ENCODE measurements around the gene RIMBP2. TPM values are rescaled to one million over a fixed set of nuclear protein-coding genes. Genes with fewer than 3 reads are reported as not detected.
"Not testable (repeated sequence)": the region's sequence is repeated elsewhere in the genome, so short reads cannot be mapped to it uniquely, and the experiment has no call there.

RIMBP2 gene
- polyA plus RNA-seq, 1 donor = 46.5 TPM

GRCh38 chr12:130592641-130593040, 123.5 kb downstream of the RIMBP2 start:
- no peak for DNase-seq

GRCh38 chr12:130591736-130592135, 124.4 kb downstream of the RIMBP2 start:
- no peak for DNase-seq

- no peak for DNase-seq
Observed at GRCh38 chr12:130590685-130591084, 125.4 kb downstream of the RIMBP2 start.

- no peak for DNase-seq
Observed at GRCh38 chr12:130589540-130590317, 126.4 kb downstream of the RIMBP2 start.

- DNase-seq = no peak
Observed at GRCh38 chr12:130588696-130589539, 127.2 kb downstream of the RIMBP2 start.

- DNase-seq = no peak
Observed at GRCh38 chr12:130587966-130588365, 128.1 kb downstream of the RIMBP2 start.

GRCh38 chr12:130584475-130584874, 131.6 kb downstream of the RIMBP2 start:
- DNase-seq = not testable (repeated sequence)

- no peak for DNase-seq
Observed at GRCh38 chr12:130583800-130584199, 132.3 kb downstream of the RIMBP2 start.

- DNase-seq = no peak
Observed at GRCh38 chr12:130583317-130583716, 132.8 kb downstream of the RIMBP2 start.

- no peak for DNase-seq
Observed at GRCh38 chr12:130582286-130582685, 133.8 kb downstream of the RIMBP2 start.

- no peak for DNase-seq
Observed at GRCh38 chr12:130581782-130582181, 134.3 kb downstream of the RIMBP2 start.

- DNase-seq = no peak
Observed at GRCh38 chr12:130579231-130579630, 136.9 kb downstream of the RIMBP2 start.

- no peak for DNase-seq
Observed at GRCh38 chr12:130577351-130577750, 138.7 kb downstream of the RIMBP2 start.

- no peak for DNase-seq
Observed at GRCh38 chr12:130576371-130576816, 139.7 kb downstream of the RIMBP2 start.

- no peak for DNase-seq
Observed at GRCh38 chr12:130574402-130574801, 141.7 kb downstream of the RIMBP2 start.

- no peak for DNase-seq
Observed at GRCh38 chr12:130573766-130574165, 142.3 kb downstream of the RIMBP2 start.

GRCh38 chr12:130573235-130573634, 142.9 kb downstream of the RIMBP2 start:
- DNase-seq = no peak

GRCh38 chr12:130572553-130572952, 143.5 kb downstream of the RIMBP2 start:
- no peak for DNase-seq

GRCh38 chr12:130571734-130572133, 144.4 kb downstream of the RIMBP2 start:
- no peak for DNase-seq

- DNase-seq = no peak
Observed at GRCh38 chr12:130571089-130571488, 145.0 kb downstream of the RIMBP2 start.

- no peak for DNase-seq
Observed at GRCh38 chr12:130569521-130569920, 146.6 kb downstream of the RIMBP2 start.

GRCh38 chr12:130568501-130568900, 147.6 kb downstream of the RIMBP2 start:
- no peak for DNase-seq

GRCh38 chr12:130568041-130568440, 148.1 kb downstream of the RIMBP2 start:
- no peak for DNase-seq
